WERI-Rb-1 (cell line): ENCODE measurements around the gene SNRNP40.

Experiments
- DNase-seq: peaks from one replicate; pipeline ENCODE4 v3.0.0-alpha.2; 2020
- H3K27ac ChIP-seq: fragments of 250-450 bp; sonication (Bioruptor Pico); 2 replicates; pipeline ENCODE4 v1.5.1; 2020; ENCODE audit warnings: mild to moderate bottlenecking, moderate library complexity
- H3K27me3 ChIP-seq: fragments of 250-450 bp; sonication (Bioruptor Pico); 2 replicates; pipeline ENCODE4 v1.5.1; 2021; ENCODE audit warnings: mild to moderate bottlenecking, low read depth, moderate library complexity; ENCODE audit not compliant: insufficient read depth, severe bottlenecking
- H3K36me3 ChIP-seq: fragments of 250-450 bp; sonication (Bioruptor Pico); 2 replicates; pipeline ENCODE4 v1.5.1; 2020; ENCODE audit warnings: mild to moderate bottlenecking, moderate library complexity
- H3K4me3 ChIP-seq: 2 replicates; pipeline ENCODE4 v1.5.1; 2011; ENCODE audit warnings: low read depth, mild to moderate bottlenecking, control low read depth, low read length
- H3K9me3 ChIP-seq: fragments of 250-450 bp; sonication (Bioruptor Pico); 2 replicates; pipeline ENCODE4 v1.5.1; 2021; ENCODE audit warnings: mild to moderate bottlenecking, moderate library complexity; ENCODE audit not compliant: severe bottlenecking
- TF ChIP-seq, protein P1 (sequence below): IDR thresholded peaks from 2 replicates; pipeline ENCODE4 v1.5.1; 2011; ENCODE audit warnings: low read depth, mild to moderate bottlenecking, control low read depth, inconsistent platforms, low read length

Gene SNRNP40

DNA sequence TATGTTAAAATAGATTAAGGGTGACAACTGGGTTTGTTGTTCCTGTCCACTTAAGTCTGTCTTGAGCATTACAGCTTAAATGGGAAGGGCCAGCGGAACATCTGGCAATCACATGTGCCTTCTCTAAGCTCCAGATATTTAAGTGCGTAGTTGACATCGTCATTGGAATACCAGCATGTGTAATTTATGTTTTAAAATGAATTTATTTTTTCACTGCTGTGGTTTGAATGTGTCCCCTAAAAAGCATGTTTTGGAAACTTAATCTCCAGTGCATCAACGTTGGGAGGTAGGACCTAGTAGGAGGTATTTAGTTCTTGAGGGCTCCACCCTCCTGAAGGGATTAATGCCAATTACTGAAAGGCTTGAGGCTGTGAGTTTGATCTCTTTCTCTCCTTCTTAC, 13.6 kb upstream of the SNRNP40 start:
- Histone ChIP-seq H3K27ac (no peak overlapping the region), H3K4me3 (no peak overlapping the region), H3K36me3 (peaks cover 41% of the 10 kb centered on the region), H3K27me3 (no peaks in the 10 kb centered on the region), H3K9me3 (no peaks in the 10 kb centered on the region)
- DNase-seq: no peak
- TF ChIP-seq, protein P1, sequence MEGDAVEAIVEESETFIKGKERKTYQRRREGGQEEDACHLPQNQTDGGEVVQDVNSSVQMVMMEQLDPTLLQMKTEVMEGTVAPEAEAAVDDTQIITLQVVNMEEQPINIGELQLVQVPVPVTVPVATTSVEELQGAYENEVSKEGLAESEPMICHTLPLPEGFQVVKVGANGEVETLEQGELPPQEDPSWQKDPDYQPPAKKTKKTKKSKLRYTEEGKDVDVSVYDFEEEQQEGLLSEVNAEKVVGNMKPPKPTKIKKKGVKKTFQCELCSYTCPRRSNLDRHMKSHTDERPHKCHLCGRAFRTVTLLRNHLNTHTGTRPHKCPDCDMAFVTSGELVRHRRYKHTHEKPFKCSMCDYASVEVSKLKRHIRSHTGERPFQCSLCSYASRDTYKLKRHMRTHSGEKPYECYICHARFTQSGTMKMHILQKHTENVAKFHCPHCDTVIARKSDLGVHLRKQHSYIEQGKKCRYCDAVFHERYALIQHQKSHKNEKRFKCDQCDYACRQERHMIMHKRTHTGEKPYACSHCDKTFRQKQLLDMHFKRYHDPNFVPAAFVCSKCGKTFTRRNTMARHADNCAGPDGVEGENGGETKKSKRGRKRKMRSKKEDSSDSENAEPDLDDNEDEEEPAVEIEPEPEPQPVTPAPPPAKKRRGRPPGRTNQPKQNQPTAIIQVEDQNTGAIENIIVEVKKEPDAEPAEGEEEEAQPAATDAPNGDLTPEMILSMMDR: no peak

DNA sequence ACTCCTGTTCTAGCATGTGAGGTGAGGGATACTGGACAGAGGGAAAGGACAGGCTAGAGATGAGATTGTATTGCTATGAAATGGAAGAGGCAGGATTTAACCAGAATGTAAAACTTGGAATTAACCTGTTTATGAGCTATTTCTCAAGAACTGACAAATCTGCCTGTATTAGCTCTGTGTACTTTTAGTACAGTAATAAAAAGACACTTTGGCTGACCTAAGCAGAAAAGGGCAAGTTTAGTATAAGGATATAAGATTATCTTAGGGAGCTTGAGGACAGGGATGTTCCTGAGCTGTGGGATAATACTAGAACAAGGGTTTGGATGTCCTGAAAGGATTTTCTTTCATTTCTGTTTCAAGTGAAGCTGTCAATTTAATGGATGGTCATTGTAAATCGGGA, 11.4 kb upstream of the SNRNP40 start:
- no peak for DNase-seq
- H3K27ac ChIP-seq: no peak overlapping the region
- no peak overlapping the region for H3K4me3 ChIP-seq
- H3K9me3 ChIP-seq: no peaks in the 10 kb centered on the region
- H3K27me3 ChIP-seq: no peaks in the 10 kb centered on the region
- TF ChIP-seq, protein P1: no peak
- H3K36me3 ChIP-seq: peaks cover 31% of the 10 kb centered on the region

DNA sequence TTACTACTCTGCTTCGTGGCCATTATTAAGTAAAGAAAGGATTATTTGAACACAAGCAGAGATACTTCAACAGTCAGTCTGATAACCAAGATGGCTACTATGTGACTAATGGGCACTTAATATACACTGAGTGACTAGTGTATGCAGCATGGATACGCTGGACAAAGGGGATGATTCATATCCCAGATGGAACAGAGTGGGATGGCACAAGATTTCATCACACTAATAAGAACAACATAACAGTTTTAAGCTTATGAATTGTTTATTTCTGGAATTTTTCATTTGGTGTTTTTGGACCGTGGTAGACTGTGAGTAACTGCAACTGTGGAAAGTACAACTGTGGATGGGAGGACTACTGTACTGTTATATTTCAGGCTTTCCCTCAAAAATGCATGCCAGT, 9.7 kb upstream of the SNRNP40 start:
- Histone ChIP-seq H3K27me3 (no peaks in the 10 kb centered on the region), H3K4me3 (no peak overlapping the region)
- no peak for DNase-seq

DNA sequence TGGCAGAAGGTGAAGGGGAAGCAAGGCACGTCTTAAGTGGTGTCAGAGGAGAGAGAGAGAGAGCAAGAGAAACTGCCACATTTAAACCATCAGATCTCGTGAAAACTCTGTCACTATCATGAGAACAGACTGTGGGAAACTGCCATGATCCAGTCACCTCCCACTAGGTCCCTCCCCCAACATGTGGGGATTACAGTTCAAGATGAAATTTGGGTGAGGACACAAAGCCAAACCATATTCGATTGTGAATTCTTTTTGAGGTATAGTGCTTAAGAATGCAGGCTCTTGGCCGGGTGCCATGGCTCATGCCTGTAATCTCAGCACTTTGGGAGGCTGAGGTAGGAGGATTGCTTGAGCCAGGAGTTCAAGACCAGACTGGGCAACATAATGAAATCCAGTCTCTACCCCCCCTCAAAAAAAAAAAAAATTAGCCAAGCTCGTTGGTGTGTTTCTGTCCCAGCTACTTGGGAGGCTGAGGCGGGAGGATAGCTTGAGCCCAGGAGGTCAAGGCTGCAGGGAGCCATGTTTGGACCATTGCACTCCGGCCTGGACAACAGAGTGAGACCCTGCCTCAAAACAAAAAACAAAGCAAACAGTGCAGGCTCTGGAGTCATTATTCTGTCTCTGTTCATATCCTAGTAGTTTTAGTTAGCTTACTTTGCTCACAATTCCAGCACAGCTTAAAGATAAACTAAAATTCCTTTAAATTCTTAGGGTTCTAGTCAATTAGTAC, 6.3 kb upstream of the SNRNP40 start:
- H3K27me3 ChIP-seq: no peaks in the 10 kb centered on the region
- peaks cover 7% of the 10 kb centered on the region for H3K36me3 ChIP-seq
- no peaks in the 10 kb centered on the region for H3K9me3 ChIP-seq
- H3K27ac ChIP-seq: no peak overlapping the region
- no peak overlapping the region for H3K4me3 ChIP-seq
- DNase-seq: no peak
- TF ChIP-seq, protein P1: no peak

More for the DNA sequence above, 9.7 kb upstream of the SNRNP40 start:
- peaks cover 15% of the 10 kb centered on the region for H3K36me3 ChIP-seq
- TF ChIP-seq, protein P1: no peak
- no peak overlapping the region for H3K27ac ChIP-seq
- no peaks in the 10 kb centered on the region for H3K9me3 ChIP-seq

DNA sequence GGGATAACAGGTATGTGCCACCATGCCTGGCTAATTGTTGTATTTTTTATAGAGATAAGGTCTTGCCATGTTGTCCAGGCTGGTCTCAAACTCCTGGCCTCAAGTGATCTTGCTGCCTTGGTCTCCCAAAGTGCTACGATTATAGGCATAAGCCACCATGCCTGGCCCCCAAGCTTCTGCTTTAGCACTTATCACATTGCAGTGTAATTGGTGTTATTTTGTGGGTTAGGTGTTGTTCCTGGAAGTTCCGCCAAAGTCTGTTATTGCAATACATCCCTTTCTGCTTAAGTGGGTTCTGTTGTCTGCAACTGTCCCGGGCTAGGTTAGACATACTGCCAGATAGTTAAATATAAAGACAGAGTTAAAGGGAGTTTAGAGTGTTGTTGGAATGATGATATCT, 3.6 kb upstream of the SNRNP40 start:
- Histone ChIP-seq H3K36me3 (peaks cover 9% of the 10 kb centered on the region), H3K4me3 (no peak overlapping the region), H3K9me3 (no peaks in the 10 kb centered on the region), H3K27me3 (no peaks in the 10 kb centered on the region), H3K27ac (no peak overlapping the region)
- TF ChIP-seq, protein P1: no peak
- no peak for DNase-seq

DNA sequence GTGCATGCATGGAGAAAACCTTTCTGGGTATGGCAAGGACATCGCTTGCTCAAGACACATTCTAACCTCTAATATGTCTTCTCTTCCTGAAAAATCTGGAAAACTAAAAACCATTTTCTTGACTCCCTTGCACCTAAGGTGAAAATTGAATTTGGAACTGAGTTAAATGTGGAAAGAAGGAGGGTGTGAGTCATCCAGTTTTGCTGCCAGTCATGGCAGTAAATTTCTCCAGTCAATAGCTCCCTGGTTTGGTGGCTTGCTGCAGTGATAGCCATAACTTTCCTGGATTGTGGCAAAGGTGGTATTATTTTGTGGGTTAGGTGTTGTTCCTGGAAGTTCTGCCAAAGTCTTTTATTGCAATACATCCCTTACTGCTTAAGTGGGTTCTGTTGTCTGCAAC, 2.8 kb upstream of the SNRNP40 start:
- DNase-seq: no peak
- Histone ChIP-seq H3K27ac (no peak overlapping the region), H3K36me3 (peaks cover 17% of the 10 kb centered on the region), H3K4me3 (no peak overlapping the region), H3K9me3 (no peaks in the 10 kb centered on the region), H3K27me3 (no peaks in the 10 kb centered on the region)
- TF ChIP-seq, protein P1: no peak
